ENCODE data around the gene TBC1D22B.

- TF ChIP-seq CTCF (conservative IDR thresholded peaks at IDR 0.05; ENCODE audit: low read depth in 2 of 2) (no peak), POLR2AphosphoS5 (IDR thresholded peaks at IDR 0.05; ENCODE audit: low read depth) (no peak)
Measured at GRCh38 chr6:37373822-37374471, 116.4 kb downstream of the TBC1D22B start.
